Activated CD4-positive, alpha-beta T cell treated with anti-CD3 and anti-CD28 coated beads, Interleukin-2, Interleukin-4, amounts not matched to agents 100 ng/mL and 50 ng/mL, durations not matched to agents 16 hours and 8 hours (primary cell): ENCODE measurements around the gene TAS2R41.
"Not testable (repeated sequence)": the region's sequence is repeated elsewhere in the genome, so short reads cannot be mapped to it uniquely, and the experiment has no call there.

ENCODE experiments used
- DNase-seq: peaks from one replicate; pipeline ENCODE4 v3.0.0-alpha.2; 2020; ENCODE audit warnings: low spot score

TAS2R41 gene

GRCh38 chr7:143519411-143520131, 41.9 kb downstream of the TAS2R41 start:
- DNase-seq: no peak

GRCh38 chr7:143522309-143522916, 44.7 kb downstream of the TAS2R41 start:
- DNase-seq: not testable (repeated sequence)
